NCI-H2107 (cell line): ENCODE results near the gene MGST3.
"Not testable (repeated sequence)": the region's sequence is repeated elsewhere in the genome, so short reads cannot be mapped to it uniquely, and the experiment has no call there.

Experiments
- DNase-seq: peaks from one replicate; lab custom pipeline; 2025; lab: John Stamatoyannopoulos, UW

MGST3 gene

GRCh38 chr1:165629151-165629550 is 1.9 kb upstream of the MGST3 start:
- no peak for DNase-seq

GRCh38 chr1:165629848-165630628 is 996 bp upstream of the MGST3 start:
- no peak for DNase-seq

GRCh38 chr1:165631342-165632151 is 513 bp downstream of the MGST3 start:
- no peak for DNase-seq

GRCh38 chr1:165632152-165632469 is 1.1 kb downstream of the MGST3 start:
- no peak for DNase-seq

- no peak for DNase-seq
Measured at GRCh38 chr1:165632491-165632890, 1.5 kb downstream of the MGST3 start.

- no peak for DNase-seq
Measured at GRCh38 chr1:165633614-165634013, 2.6 kb downstream of the MGST3 start.

- DNase-seq: no peak
Measured at GRCh38 chr1:165634154-165634921, 3.3 kb downstream of the MGST3 start.

- DNase-seq: no peak
Measured at GRCh38 chr1:165635329-165635728, 4.3 kb downstream of the MGST3 start.

GRCh38 chr1:165635823-165636222 is 4.8 kb downstream of the MGST3 start:
- DNase-seq: no peak

- no peak for DNase-seq
Measured at GRCh38 chr1:165637427-165637826, 6.4 kb downstream of the MGST3 start.

GRCh38 chr1:165638211-165638610 is 7.2 kb downstream of the MGST3 start:
- DNase-seq: not testable (repeated sequence)

- DNase-seq: no peak
Measured at GRCh38 chr1:165639821-165640623, 9.0 kb downstream of the MGST3 start.

- no peak for DNase-seq
Measured at GRCh38 chr1:165641231-165641987, 10.4 kb downstream of the MGST3 start.

- DNase-seq: no peak
Measured at GRCh38 chr1:165644064-165644735, 13.2 kb downstream of the MGST3 start.

GRCh38 chr1:165645654-165646366 is 14.8 kb downstream of the MGST3 start:
- no peak for DNase-seq

- no peak for DNase-seq
Measured at GRCh38 chr1:165647517-165647916, 16.5 kb downstream of the MGST3 start.

GRCh38 chr1:165647970-165648369 is 16.9 kb downstream of the MGST3 start:
- DNase-seq: no peak

- DNase-seq: no peak
Measured at GRCh38 chr1:165648919-165649572, 18.0 kb downstream of the MGST3 start.

- DNase-seq: no peak
Measured at GRCh38 chr1:165650981-165651625, 20.1 kb downstream of the MGST3 start.
